Mesodermal cell (in vitro differentiated cells): Measurements from ENCODE around the gene PTGR3. TPM values are rescaled to one million over a fixed set of nuclear protein-coding genes. Genes with fewer than 3 reads are reported as not detected.

Experiments
- H3K27ac ChIP-seq: 2 replicates; pipeline ENCODE4 v1.7.0; 2013; ENCODE audit warnings: mild to moderate bottlenecking, low read depth, low read length, moderate library complexity; ENCODE audit not compliant: severe bottlenecking
- H3K36me3 ChIP-seq: 2 replicates; pipeline ENCODE4 v1.7.1; 2013; ENCODE audit warnings: mild to moderate bottlenecking, low read length, moderate library complexity; ENCODE audit not compliant: control insufficient read depth, insufficient read depth
- H3K4me1 ChIP-seq: one replicate; pipeline ENCODE4 v1.7.1; 2013; ENCODE audit warnings: mild to moderate bottlenecking, low read length; ENCODE audit not compliant: insufficient read depth, control insufficient read depth, poor library complexity, severe bottlenecking
- H3K4me3 ChIP-seq: 2 replicates; pipeline ENCODE4 v1.7.0; 2013; ENCODE audit warnings: low read length, control low read depth, mild to moderate bottlenecking; ENCODE audit not compliant: insufficient read depth, poor library complexity, severe bottlenecking; ENCODE audit errors: extremely low read depth
- H3K9me3 ChIP-seq: 2 replicates; pipeline ENCODE4 v1.7.1; 2013; ENCODE audit warnings: mild to moderate bottlenecking, low read length, moderate library complexity; ENCODE audit not compliant: control insufficient read depth
- WGBS, 2 experiments: methylation state at CpG; one replicate each; pipeline ENCODE4 v1.1.5; 2013; ENCODE audit warnings: missing lambda C conversion rate in 2 of 2; ENCODE audit not compliant: insufficient coverage in 2 of 2; 5-methylcytosine and 5-hydroxymethylcytosine counted together
- polyA plus RNA-seq, 2 experiments: library from polyadenylated mRNA; stranded (reverse); fragments of 50-300 nt; gene quantifications; one replicate each; pipeline ENCODE4 v1.2.3, GENCODE V29; 2013

PTGR3 gene
- polyA plus RNA-seq (2013, experiment 1 of 2), result 20.0 TPM
- 16.5 TPM for polyA plus RNA-seq (2013, experiment 2 of 2)

DNA sequence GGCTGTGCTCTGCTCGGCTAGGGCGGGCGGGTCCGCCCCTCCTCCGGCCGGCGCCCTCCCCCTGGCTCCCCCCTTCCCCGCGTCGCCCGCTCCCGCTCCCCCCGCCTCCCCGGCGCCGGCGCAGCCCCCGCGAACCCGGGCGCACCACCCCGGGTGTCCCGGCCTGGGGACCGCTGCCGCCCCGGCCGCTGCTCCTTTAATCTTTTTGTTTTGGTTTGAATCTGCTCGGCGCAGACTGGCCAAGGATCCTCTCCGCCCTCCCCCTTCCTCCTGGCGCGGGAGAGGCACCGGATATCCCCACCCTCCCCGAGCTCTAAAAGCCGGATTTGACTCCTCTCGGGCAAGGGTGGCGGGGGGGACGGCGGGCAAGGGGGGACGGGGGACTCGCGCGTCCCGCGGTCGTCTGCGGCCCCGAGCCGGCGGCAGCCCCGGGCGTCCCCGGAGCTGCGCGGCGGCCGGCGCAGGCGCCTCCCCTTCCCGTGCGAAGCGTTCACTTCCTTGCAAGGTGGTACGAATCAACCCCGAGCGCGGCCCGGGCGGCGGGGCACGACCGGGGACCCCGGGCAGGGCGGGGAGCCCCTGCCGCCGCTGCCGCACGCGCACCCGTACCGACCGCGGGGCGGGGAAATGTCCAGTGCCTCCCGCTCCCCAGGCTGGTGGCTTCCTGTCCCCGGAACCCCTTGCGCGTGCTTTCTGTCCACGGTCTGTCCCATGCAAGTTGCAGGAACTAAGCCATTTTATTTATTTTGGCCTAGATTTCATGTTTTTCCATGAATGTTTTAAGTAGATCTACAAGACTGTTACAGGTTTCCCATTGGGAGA lies at the start of gene PTGR3:
PTGR3 (minus strand) TSS at position 11 of the 822 bp plus-strand sequence. CDS start 81 bp downstream, outside the sequence.
- peak within 1 kb of the TSS; percentile 82 for H3K27ac ChIP-seq
- H3K4me1 ChIP-seq, result peaks cover 5% of the 10 kb centered on the region
- no peaks in the 10 kb centered on the region for H3K9me3 ChIP-seq
- H3K36me3 ChIP-seq, result no peaks in the 10 kb centered on the region
- 0% methylated on average over 41 to 44 of the region's 88 CpGs for WGBS, 2 experiments
- peak within 1 kb of the TSS; percentile 80 for H3K4me3 ChIP-seq

- Histone ChIP-seq H3K27ac (no peak overlapping the region), H3K4me3 (no peak overlapping the region), H3K9me3 (no peaks in the 10 kb centered on the region), H3K36me3 (no peaks in the 10 kb centered on the region), H3K4me1 (no peaks in the 10 kb centered on the region)
- 92 to 95% methylated on average over 11 of the region's 14 CpGs for WGBS, 2 experiments
Observed at GRCh38 chr18:75257605-75258004, 48.7 kb upstream of the PTGR3 start.

DNA sequence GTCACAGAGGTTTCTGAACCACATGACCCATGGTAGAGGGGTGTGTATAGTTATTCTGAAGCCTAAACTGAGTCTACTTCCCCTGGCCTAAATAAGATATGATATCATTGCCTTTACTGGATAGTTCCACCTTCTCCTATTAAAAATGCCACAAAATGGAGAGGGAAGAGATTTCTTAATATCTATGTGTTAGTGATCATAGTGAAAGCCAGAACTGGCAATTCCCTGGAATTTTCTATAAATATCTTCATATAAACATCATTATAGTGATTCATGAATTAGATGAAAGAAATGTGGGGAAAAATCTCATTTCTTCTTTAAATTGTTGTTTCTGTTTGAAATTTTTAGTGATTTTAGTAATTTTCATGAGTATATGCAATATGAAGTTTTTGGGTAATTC lies 47.4 kb upstream of the PTGR3 start:
- no peaks in the 10 kb centered on the region for H3K9me3 ChIP-seq
- no peak overlapping the region for H3K4me3 ChIP-seq
- H3K4me1 ChIP-seq, result no peaks in the 10 kb centered on the region
- no peak overlapping the region for H3K27ac ChIP-seq
- no peaks in the 10 kb centered on the region for H3K36me3 ChIP-seq

DNA sequence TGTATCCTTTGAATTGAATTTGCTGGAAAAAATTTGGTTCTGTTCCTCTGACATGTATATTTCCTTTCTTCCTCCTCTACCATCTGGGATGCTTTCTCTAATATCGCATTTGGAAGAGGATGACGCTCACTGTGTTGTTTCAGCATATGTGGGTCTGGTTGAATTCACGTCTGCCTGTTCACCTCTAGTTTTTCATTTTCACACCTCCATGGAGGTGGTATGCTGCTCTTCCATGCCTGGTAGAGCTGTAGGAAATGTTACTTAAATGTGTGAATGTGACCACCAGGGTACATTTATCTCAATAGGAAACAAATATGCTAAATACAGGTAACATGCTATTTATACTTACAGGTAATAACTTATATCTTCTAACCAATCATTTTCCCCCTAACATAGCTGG lies 46.2 kb upstream of the PTGR3 start:
- whole genome bisulfite sequencing, 2 experiments, result no CpG with 5 or more reads among the region's 3 CpGs
- H3K36me3 ChIP-seq, result no peaks in the 10 kb centered on the region
- H3K4me1 ChIP-seq, result no peaks in the 10 kb centered on the region
- H3K27ac ChIP-seq, result no peak overlapping the region
- H3K9me3 ChIP-seq, result no peaks in the 10 kb centered on the region
- H3K4me3 ChIP-seq, result no peak overlapping the region

DNA sequence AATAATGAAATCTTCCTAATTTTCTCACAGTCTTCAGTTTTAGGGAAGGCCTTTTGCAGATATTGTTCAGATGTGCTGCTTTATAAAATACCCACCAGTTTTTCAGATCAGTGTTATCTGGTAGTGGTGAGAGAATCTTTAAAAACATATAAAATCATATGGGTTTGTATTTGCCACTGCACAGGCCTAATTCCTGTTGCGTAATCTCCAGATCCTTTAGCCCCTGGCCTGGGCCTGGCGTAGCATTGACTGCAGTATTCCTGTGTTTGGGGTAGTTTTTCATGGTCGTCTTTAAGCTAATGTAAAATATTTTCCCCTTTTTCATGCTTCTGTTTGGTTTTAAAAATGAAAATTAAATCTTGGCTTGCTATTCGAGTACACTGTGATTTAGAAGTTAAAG lies 44.8 kb upstream of the PTGR3 start:
- Histone ChIP-seq H3K4me3 (no peak overlapping the region), H3K4me1 (no peaks in the 10 kb centered on the region)
- 70 to 100% methylated on average over 1 to 2 of the region's 4 CpGs for WGBS, 2 experiments

GRCh38 chr18:75253043-75253442 lies 44.1 kb upstream of the PTGR3 start:
- no peaks in the 10 kb centered on the region for H3K4me1 ChIP-seq
- H3K27ac ChIP-seq, result no peak overlapping the region
- WGBS, 2 experiments, result no CpG with 5 or more reads among the region's 1 CpG
- no peaks in the 10 kb centered on the region for H3K36me3 ChIP-seq
- H3K9me3 ChIP-seq, result no peaks in the 10 kb centered on the region
- H3K4me3 ChIP-seq, result no peak overlapping the region

More for the DNA sequence above, 44.8 kb upstream of the PTGR3 start:
- no peak overlapping the region for H3K27ac ChIP-seq
- no peaks in the 10 kb centered on the region for H3K9me3 ChIP-seq
- no peaks in the 10 kb centered on the region for H3K36me3 ChIP-seq

- Histone ChIP-seq H3K4me3 (no peak overlapping the region), H3K9me3 (no peaks in the 10 kb centered on the region), H3K4me1 (no peaks in the 10 kb centered on the region), H3K27ac (no peak overlapping the region), H3K36me3 (no peaks in the 10 kb centered on the region)
- 85 to 100% methylated on average over 2 of the region's 2 CpGs for WGBS, 2 experiments
Observed at GRCh38 chr18:75252136-75252535, 43.2 kb upstream of the PTGR3 start.

DNA sequence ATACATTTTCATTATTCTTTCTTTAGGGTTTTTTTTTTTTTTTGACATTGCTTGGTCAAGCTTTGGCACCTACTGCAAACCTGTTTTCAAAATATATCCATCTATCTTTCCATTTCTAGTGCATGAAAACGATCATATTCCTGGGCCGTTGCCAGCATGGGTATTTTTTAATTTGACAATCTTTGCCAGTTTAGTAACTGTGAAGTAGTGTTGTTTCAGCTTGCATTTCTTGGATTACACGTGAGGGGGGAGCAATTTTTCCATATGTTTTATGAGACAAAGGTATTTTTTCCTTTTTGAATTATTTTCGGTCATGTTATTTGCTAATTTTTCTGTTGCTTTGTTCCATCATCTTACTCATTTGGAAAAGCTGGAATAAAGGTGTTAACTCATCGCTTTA lies 42.5 kb upstream of the PTGR3 start:
- H3K4me1 ChIP-seq, result no peaks in the 10 kb centered on the region
- H3K27ac ChIP-seq, result no peak overlapping the region
- no peaks in the 10 kb centered on the region for H3K9me3 ChIP-seq
- no CpG with 5 or more reads among the region's 5 CpGs for WGBS, 2 experiments
- no peaks in the 10 kb centered on the region for H3K36me3 ChIP-seq
- no peak overlapping the region for H3K4me3 ChIP-seq

DNA sequence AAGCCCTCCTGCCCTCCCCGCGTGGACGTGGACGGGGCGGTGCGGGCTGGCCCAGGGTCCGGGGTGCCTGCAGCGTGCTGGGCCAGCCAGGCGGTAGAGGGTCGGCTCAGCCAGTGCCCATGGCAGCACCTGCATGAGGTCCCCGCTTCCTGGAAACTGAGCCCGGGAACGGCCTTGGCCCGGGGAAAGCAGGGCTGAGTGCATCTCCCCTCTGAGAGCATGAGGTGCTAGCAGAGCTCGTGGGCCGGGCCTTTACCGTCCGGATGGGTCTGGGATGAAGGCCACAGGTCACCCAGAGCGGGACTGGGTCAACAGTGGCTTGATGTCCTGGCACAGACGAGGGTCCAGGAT lies 41.5 kb upstream of the PTGR3 start:
- Histone ChIP-seq H3K4me3 (no peak overlapping the region), H3K4me1 (no peaks in the 10 kb centered on the region), H3K36me3 (no peaks in the 10 kb centered on the region), H3K9me3 (no peaks in the 10 kb centered on the region), H3K27ac (no peak overlapping the region)
- 95 to 96% methylated on average over 20 of the region's 20 CpGs for WGBS, 2 experiments

DNA sequence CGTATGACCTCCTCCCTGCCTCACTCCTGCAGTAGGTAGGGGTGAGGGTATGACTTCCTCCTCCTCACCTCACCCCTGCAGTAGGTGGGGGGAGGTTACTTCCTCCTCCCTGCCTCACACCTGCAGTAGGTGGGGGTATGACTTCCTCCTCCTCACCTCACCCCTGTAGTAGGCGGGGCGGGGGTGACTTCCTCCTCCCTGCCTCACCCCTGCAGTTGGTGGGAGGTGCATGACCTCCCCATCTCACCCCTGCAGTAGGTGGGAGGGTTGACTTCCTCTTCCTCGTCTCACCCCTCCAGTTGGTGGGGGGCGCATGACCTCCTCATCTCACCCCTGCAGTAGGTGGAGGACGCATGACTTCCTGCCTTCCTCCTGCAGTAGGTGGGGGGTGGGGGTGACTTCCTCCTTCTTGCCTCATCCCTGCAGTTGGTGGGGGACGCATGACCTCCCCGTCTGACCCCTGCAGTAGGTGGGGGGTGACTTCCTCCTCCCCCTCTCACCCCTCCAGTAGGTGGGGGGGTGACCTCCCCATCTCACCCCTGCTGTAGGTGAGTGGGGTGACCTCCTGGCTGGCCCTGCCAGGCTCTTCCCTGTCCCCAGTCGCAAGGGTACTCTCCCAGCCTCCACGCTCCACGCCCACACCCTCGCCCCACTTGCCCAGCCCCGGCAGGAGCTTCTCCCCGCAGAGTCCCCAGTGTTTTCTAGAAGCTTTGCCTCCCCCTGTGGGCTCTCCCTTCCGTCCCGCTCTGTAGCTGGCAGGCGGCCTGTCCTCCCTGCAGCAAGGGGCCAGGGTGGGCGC lies 40.9 kb upstream of the PTGR3 start:
- Histone ChIP-seq H3K4me3 (no peak overlapping the region), H3K36me3 (no peaks in the 10 kb centered on the region), H3K9me3 (no peaks in the 10 kb centered on the region), H3K4me1 (no peaks in the 10 kb centered on the region), H3K27ac (no peak overlapping the region)
- WGBS, 2 experiments, result 90 to 97% methylated on average over 10 to 11 of the region's 18 CpGs

DNA sequence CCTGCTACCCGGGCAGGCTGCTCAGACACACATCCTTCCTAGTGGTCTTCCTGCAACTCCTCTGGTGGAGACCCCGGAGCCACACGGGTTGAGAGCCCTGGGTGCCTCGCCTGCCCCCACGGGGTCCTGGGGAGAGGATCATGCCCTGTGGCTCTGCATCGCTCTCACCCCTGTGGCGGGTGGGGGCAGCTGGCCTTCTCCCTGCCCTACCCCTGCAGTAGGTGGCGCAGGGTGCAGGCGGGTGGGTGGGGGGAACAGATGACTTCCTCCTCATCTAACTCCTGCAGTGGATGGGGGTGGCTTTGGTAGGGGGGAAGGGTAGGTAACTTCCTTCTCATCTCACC lies 40.2 kb upstream of the PTGR3 start:
- H3K4me1 ChIP-seq, result no peaks in the 10 kb centered on the region
- 96 to 100% methylated on average over 4 of the region's 9 CpGs for WGBS, 2 experiments
- H3K4me3 ChIP-seq, result no peak overlapping the region
- H3K36me3 ChIP-seq, result no peaks in the 10 kb centered on the region
- no peak overlapping the region for H3K27ac ChIP-seq
- H3K9me3 ChIP-seq, result no peaks in the 10 kb centered on the region
